Activated CD8-positive, alpha-beta T cell treated with anti-CD3 and anti-CD28 coated beads, Interleukin-2, amount 10 ng/mL, durations not matched to agents 7 days and 5 days (primary cell): ENCODE data around the gene SPECC1L. TPM values are rescaled to one million over a fixed set of nuclear protein-coding genes. Genes with fewer than 3 reads are reported as not detected.

Experiments
- ATAC-seq: fragments of 150-1000 bp; cut with Tn5 transposase; one replicate; pipeline ENCODE4 v1.10.0; 2021; ENCODE audit warnings: moderate library complexity
- CTCF ChIA-PET: fragments of 350-600 bp; sonication (Branson Sonifier 250); formaldehyde crosslinking; loops from one replicate; lab custom pipeline; 2021; ENCODE audit warnings: antibody characterized with exemption; lab: Charles Lee
- POLR2A ChIA-PET: fragments of 350-600 bp; sonication (Branson Sonifier 250); formaldehyde crosslinking; loops from one replicate; lab custom pipeline; 2021; ENCODE audit warnings: antibody characterized with exemption; lab: Charles Lee
- DNase-seq: peaks from one replicate; pipeline ENCODE4 v3.0.0-alpha.2; 2020
- H3K27ac Mint-ChIP-seq: one replicate; pipeline ENCODE4 v1.8.0; 2021; ENCODE audit warnings: mild to moderate bottlenecking, mixed read lengths
- H3K27me3 Mint-ChIP-seq: one replicate; pipeline ENCODE4 v1.8.0; 2021; ENCODE audit warnings: low read depth, mixed read lengths
- H3K36me3 Mint-ChIP-seq: one replicate; pipeline ENCODE4 v1.8.0; 2021; ENCODE audit warnings: low read depth, mixed read lengths
- H3K4me1 Mint-ChIP-seq: one replicate; pipeline ENCODE4 v1.8.0; 2021; ENCODE audit warnings: low read depth, mixed read lengths
- H3K4me3 Mint-ChIP-seq: one replicate; pipeline ENCODE4 v1.8.0; 2021; ENCODE audit warnings: mild to moderate bottlenecking, mixed read lengths
- H3K9me3 Mint-ChIP-seq: one replicate; pipeline ENCODE4 v1.8.0; 2022; ENCODE audit warnings: mixed read lengths; ENCODE audit not compliant: insufficient read depth
- total RNA-seq, 2 experiments: library from RNA; stranded (reverse); gene quantifications; one replicate each; pipeline ENCODE4 v1.2.3, GENCODE V29; 2021

Gene SPECC1L
- total RNA-seq, 2 experiments from 2014 or later: 57.6 to 59.7 TPM

- DNase-seq (no peak), ATAC-seq (no peak)
- Mint-ChIP-seq H3K4me1 (peaks cover 37% of the 10 kb centered on the region), H3K27ac (peak overlapping the region; percentile 65), H3K9me3 (no peaks in the 10 kb centered on the region), H3K4me3 (peak overlapping the region; percentile 22), H3K27me3 (no peaks in the 10 kb centered on the region), H3K36me3 (peaks cover 49% of the 10 kb centered on the region)
- POLR2A ChIA-PET: no interaction called here
- CTCF ChIA-PET: no interaction called here
Observed at GRCh38 chr22:24329453-24329852, 58.8 kb downstream of the SPECC1L start.

- H3K27me3 Mint-ChIP-seq: no peaks in the 10 kb centered on the region
- ChIA-PET CTCF (interaction anchor here (1.1 kb wide), 1 partner anchor 195 kb away, joined by 3 read pairs; no protein-coding TSS in a partner anchor), POLR2A (no interaction called here)
- H3K27ac Mint-ChIP-seq: no peak overlapping the region
- H3K36me3 Mint-ChIP-seq: peaks cover 53% of the 10 kb centered on the region
- H3K4me3 Mint-ChIP-seq: no peak overlapping the region
- no peaks in the 10 kb centered on the region for H3K9me3 Mint-ChIP-seq
- peaks cover 43% of the 10 kb centered on the region for H3K4me1 Mint-ChIP-seq
- ATAC-seq (no peak), DNase-seq (no peak)
Observed at GRCh38 chr22:24330636-24331035, 60.0 kb downstream of the SPECC1L start.

- ATAC-seq (no peak), DNase-seq (no peak)
- Mint-ChIP-seq H3K4me1 (peaks cover 35% of the 10 kb centered on the region), H3K9me3 (no peaks in the 10 kb centered on the region), H3K36me3 (peaks cover 48% of the 10 kb centered on the region), H3K27ac (no peak overlapping the region), H3K27me3 (no peaks in the 10 kb centered on the region), H3K4me3 (no peak overlapping the region)
- ChIA-PET POLR2A (no interaction called here), CTCF (interaction anchor here (1.1 kb wide), 2 partner anchors 91 to 190 kb away, joined by 3 to 7 read pairs; no protein-coding TSS in a partner anchor)
Observed at GRCh38 chr22:24331468-24332440, 61.1 kb downstream of the SPECC1L start.

- CTCF ChIA-PET: interaction anchor here (1.0 to 1.1 kb wide), 2 partner anchors 9 to 188 kb away, joined by 3 to 7 read pairs; no protein-coding TSS in a partner anchor
- no peak for ATAC-seq
- no peak for DNase-seq
- H3K4me1 Mint-ChIP-seq: peaks cover 35% of the 10 kb centered on the region
- H3K4me3 Mint-ChIP-seq: no peak overlapping the region
- H3K9me3 Mint-ChIP-seq: no peaks in the 10 kb centered on the region
- POLR2A ChIA-PET: no interaction called here
- no peaks in the 10 kb centered on the region for H3K27me3 Mint-ChIP-seq
- H3K36me3 Mint-ChIP-seq: peaks cover 46% of the 10 kb centered on the region
- no peak overlapping the region for H3K27ac Mint-ChIP-seq
Observed at GRCh38 chr22:24333301-24333700, 62.7 kb downstream of the SPECC1L start.

- CTCF ChIA-PET: no interaction called here
- Mint-ChIP-seq H3K27me3 (no peaks in the 10 kb centered on the region), H3K36me3 (peaks cover 46% of the 10 kb centered on the region), H3K4me1 (peaks cover 23% of the 10 kb centered on the region), H3K4me3 (no peak overlapping the region), H3K9me3 (no peaks in the 10 kb centered on the region), H3K27ac (peak overlapping the region; percentile 69)
- DNase-seq (no peak), ATAC-seq (no peak)
- POLR2A ChIA-PET: no interaction called here
Observed at GRCh38 chr22:24335496-24335895, 64.9 kb downstream of the SPECC1L start.

GRCh38 chr22:24337894-24338645, 67.4 kb downstream of the SPECC1L start:
- Mint-ChIP-seq H3K27ac (no peak overlapping the region), H3K36me3 (peaks cover 50% of the 10 kb centered on the region), H3K4me1 (peaks cover 21% of the 10 kb centered on the region), H3K4me3 (no peak overlapping the region), H3K27me3 (no peaks in the 10 kb centered on the region), H3K9me3 (no peaks in the 10 kb centered on the region)
- POLR2A ChIA-PET: no interaction called here
- no peak for DNase-seq
- CTCF ChIA-PET: no interaction called here
- ATAC-seq: no peak

GRCh38 chr22:24338726-24339451, 68.3 kb downstream of the SPECC1L start:
- H3K27me3 Mint-ChIP-seq: no peaks in the 10 kb centered on the region
- no peak for ATAC-seq
- ChIA-PET POLR2A (no interaction called here), CTCF (no interaction called here)
- H3K36me3 Mint-ChIP-seq: peaks cover 51% of the 10 kb centered on the region
- peaks cover 21% of the 10 kb centered on the region for H3K4me1 Mint-ChIP-seq
- no peaks in the 10 kb centered on the region for H3K9me3 Mint-ChIP-seq
- DNase-seq: no peak
- no peak overlapping the region for H3K4me3 Mint-ChIP-seq
- H3K27ac Mint-ChIP-seq: no peak overlapping the region

GRCh38 chr22:24339452-24339747, 68.8 kb downstream of the SPECC1L start:
- no peak overlapping the region for H3K27ac Mint-ChIP-seq
- no peaks in the 10 kb centered on the region for H3K9me3 Mint-ChIP-seq
- H3K4me1 Mint-ChIP-seq: peaks cover 18% of the 10 kb centered on the region
- ChIA-PET POLR2A (no interaction called here), CTCF (no interaction called here)
- H3K4me3 Mint-ChIP-seq: no peak overlapping the region
- H3K36me3 Mint-ChIP-seq: peaks cover 54% of the 10 kb centered on the region
- H3K27me3 Mint-ChIP-seq: no peaks in the 10 kb centered on the region
- DNase-seq (no peak), ATAC-seq (no peak)

- POLR2A ChIA-PET: no interaction called here
- H3K36me3 Mint-ChIP-seq: peaks cover 55% of the 10 kb centered on the region
- CTCF ChIA-PET: interaction anchor here (1.0 to 1.4 kb wide), 2 partner anchors 11 to 184 kb away, joined by 3 to 6 read pairs; no protein-coding TSS in a partner anchor
Observed at GRCh38 chr22:24341627-24342026, 71.0 kb downstream of the SPECC1L start.

GRCh38 chr22:24350627-24351026, 80.0 kb downstream of the SPECC1L start:
- H3K27ac Mint-ChIP-seq: no peak overlapping the region

More at GRCh38 chr22:24341627-24342026, 71.0 kb downstream of the SPECC1L start:
- ATAC-seq (no peak), DNase-seq (no peak)
- H3K4me3 Mint-ChIP-seq: no peak overlapping the region
- no peak overlapping the region for H3K27ac Mint-ChIP-seq
- H3K4me1 Mint-ChIP-seq: peaks cover 6% of the 10 kb centered on the region
- no peaks in the 10 kb centered on the region for H3K27me3 Mint-ChIP-seq
- H3K9me3 Mint-ChIP-seq: no peaks in the 10 kb centered on the region

GRCh38 chr22:24353121-24353520, 82.5 kb downstream of the SPECC1L start:
- Mint-ChIP-seq H3K27ac (no peak overlapping the region), H3K27me3 (no peaks in the 10 kb centered on the region), H3K9me3 (peaks cover 3% of the 10 kb centered on the region), H3K36me3 (peaks cover 57% of the 10 kb centered on the region), H3K4me3 (no peak overlapping the region), H3K4me1 (no peaks in the 10 kb centered on the region)
- DNase-seq (no peak), ATAC-seq (no peak)
- ChIA-PET CTCF (no interaction called here), POLR2A (no interaction called here)

More at GRCh38 chr22:24350627-24351026, 80.0 kb downstream of the SPECC1L start:
- H3K4me3 Mint-ChIP-seq: no peak overlapping the region
- peaks cover 61% of the 10 kb centered on the region for H3K36me3 Mint-ChIP-seq
- CTCF ChIA-PET: no interaction called here
- H3K27me3 Mint-ChIP-seq: no peaks in the 10 kb centered on the region
- no peak for DNase-seq
- no peaks in the 10 kb centered on the region for H3K4me1 Mint-ChIP-seq
- peaks cover 3% of the 10 kb centered on the region for H3K9me3 Mint-ChIP-seq
- no peak for ATAC-seq
- POLR2A ChIA-PET: no interaction called here
